Natural killer cell (primary cell): ENCODE measurements around the gene ARAP1. TPM values are rescaled to one million over a fixed set of nuclear protein-coding genes. Genes with fewer than 3 reads are reported as not detected.

ENCODE experiments used
- ATAC-seq, 3 donors: fragments of 150-1000 bp in 2 of 3; fragments of 200-7000 bp in 1 of 3; cut with Tn5 transposase; 1 replicate in 1 of 3; 2 replicates in 2 of 3; pipeline ENCODE4 v1.10.0; 2021; ENCODE audit warnings: mild to moderate bottlenecking in 2 of 3, moderate library complexity in 2 of 3
- DNase-seq, 2 donors: peaks; one replicate each; pipeline versions ENCODE4 v3.0.0 to v3.0.0-alpha.2; 2013 to 2021; ENCODE audit warnings: mixed read lengths in 1 of 2
- H3K27ac ChIP-seq: one replicate; pipeline ENCODE4 v1.5.1; 2013; ENCODE audit warnings: mild to moderate bottlenecking, low read length
- H3K27me3 ChIP-seq: one replicate; pipeline ENCODE4 v1.6.1; 2013; ENCODE audit warnings: low read length; ENCODE audit not compliant: control insufficient read depth, insufficient read depth
- H3K36me3 ChIP-seq: one replicate; pipeline ENCODE4 v1.6.1; 2013; ENCODE audit warnings: low read length; ENCODE audit not compliant: control insufficient read depth, insufficient read depth
- H3K4me1 ChIP-seq: one replicate; pipeline ENCODE4 v1.6.1; 2013; ENCODE audit warnings: low read length; ENCODE audit not compliant: control insufficient read depth, insufficient read depth
- H3K4me3 ChIP-seq: one replicate; pipeline ENCODE4 v1.5.1; 2013; ENCODE audit warnings: low read length
- H3K9me3 ChIP-seq: one replicate; pipeline ENCODE4 v1.6.1; 2013; ENCODE audit warnings: low read length; ENCODE audit not compliant: control insufficient read depth, insufficient read depth
- H3K27ac Mint-ChIP-seq, 2 donors: one replicate each; pipeline ENCODE4 v1.8.0; 2022; ENCODE audit warnings: mild to moderate bottlenecking in 2 of 2, mixed read lengths in 2 of 2, moderate library complexity in 1 of 2
- H3K27me3 Mint-ChIP-seq, 2 donors: one replicate each; pipeline ENCODE4 v1.8.0; 2022; ENCODE audit warnings: low read depth in 2 of 2, mixed read lengths in 2 of 2
- H3K36me3 Mint-ChIP-seq: one replicate; pipeline ENCODE4 v1.8.0; 2022; ENCODE audit warnings: mixed read lengths
- H3K4me1 Mint-ChIP-seq, 2 donors: one replicate each; pipeline ENCODE4 v1.8.0; 2022; ENCODE audit warnings: mixed read lengths in 2 of 2
- H3K4me3 Mint-ChIP-seq: one replicate; pipeline ENCODE4 v1.8.0; 2022; ENCODE audit warnings: mild to moderate bottlenecking, moderate library complexity, mixed read lengths
- H3K9me3 Mint-ChIP-seq, 2 donors: one replicate each; pipeline ENCODE4 v1.8.0; 2022; ENCODE audit warnings: mixed read lengths in 2 of 2
- WGBS: methylation state at CpG from one replicate; pipeline ENCODE4 v1.1.7; 2013; ENCODE audit warnings: missing lambda C conversion rate; ENCODE audit not compliant: insufficient coverage; 5-methylcytosine and 5-hydroxymethylcytosine counted together
- intact Hi-C: fragments of 100-400 bp; cut with micrococcal nuclease; formaldehyde crosslinking; loops from one replicate; pipeline ENCODE4 v1.14.2; 2022
- total RNA-seq, 4 donors: library from RNA; stranded (reverse); fragments of 120-200 nt in 1 of 4; gene quantifications; one replicate each; pipeline versions ENCODE4 v1.2.3 to v1.2.4, GENCODE V29; 2013 to 2022
- TF ChIP-seq, protein P1 (sequence below): fragments of 200-600 bp; IDR thresholded peaks from one replicate; pipeline ENCODE4 v1.8.0; 2022; ENCODE audit warnings: antibody characterized with exemption

The ARAP1 gene
- total RNA-seq, 3 donors from 2014 or later (not counting 1 experiment from before 2014, with no cell fraction given), result 293 to 327 (median 296) TPM

DNA sequence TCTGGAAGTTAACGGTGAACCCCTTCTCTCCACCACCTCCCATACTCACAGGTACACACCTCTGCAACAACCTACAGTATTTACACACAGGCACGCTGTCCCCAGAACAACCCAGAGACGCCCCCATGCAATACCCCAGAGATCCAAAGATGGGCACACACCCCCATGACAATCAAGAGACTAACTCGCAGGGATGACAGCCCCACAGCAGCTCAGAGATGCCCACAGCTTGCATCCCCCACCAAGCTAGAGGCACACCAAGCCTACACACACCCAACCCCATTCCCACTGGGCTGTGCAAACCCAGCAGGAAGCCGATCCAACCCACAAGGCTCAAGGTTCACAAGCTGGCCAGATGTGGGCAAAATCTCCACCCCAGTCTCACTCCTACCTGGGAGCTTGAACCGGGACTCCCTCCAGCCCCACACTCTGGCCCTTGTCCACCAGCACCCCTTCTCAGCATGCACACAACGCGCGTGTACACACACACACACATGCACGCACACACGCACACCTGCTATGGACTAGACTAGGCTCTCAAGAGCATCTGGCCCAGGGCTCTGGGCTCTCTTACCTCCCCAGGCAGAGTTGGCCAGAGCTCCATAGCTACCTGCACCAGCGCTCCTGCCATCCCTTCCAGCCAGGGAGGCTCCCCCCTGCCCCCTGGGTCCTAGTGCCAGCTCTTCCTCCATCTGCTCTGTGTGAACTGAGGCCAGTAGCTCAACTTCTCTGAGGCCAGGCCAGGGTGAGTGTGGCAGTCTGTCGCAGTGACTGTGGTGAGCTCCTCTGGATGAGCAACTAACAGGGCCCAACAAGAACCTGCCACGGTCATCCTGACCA lies 30.1 kb upstream of the ARAP1 start:
- Histone ChIP-seq H3K27ac (no peak overlapping the region), H3K9me3 (no peaks in the 10 kb centered on the region), H3K4me1 (peaks cover 45% of the 10 kb centered on the region), H3K36me3 (no peaks in the 10 kb centered on the region), H3K4me3 (peak overlapping the region; percentile 11), H3K27me3 (no peaks in the 10 kb centered on the region)
- no peaks in the 10 kb centered on the region for H3K9me3 Mint-ChIP-seq
- no peaks in the 10 kb centered on the region for H3K36me3 Mint-ChIP-seq
- H3K4me3 Mint-ChIP-seq, result peak overlapping the region; percentile 83
- H3K27ac Mint-ChIP-seq, result peak overlapping the region; percentile 73 to 83
- peaks cover 0 to 7% of the 10 kb centered on the region in 2 donors for H3K27me3 Mint-ChIP-seq
- H3K4me1 Mint-ChIP-seq, result peaks cover 20 to 21% of the 10 kb centered on the region in 2 donors
- ATAC-seq (peak in 2 of 3 donors; percentile 24), DNase-seq (no peak)
- intact Hi-C loops, result no loop called here
- WGBS, result 68% methylated on average over 14 of the region's 14 CpGs
- TF ChIP-seq, protein P1, sequence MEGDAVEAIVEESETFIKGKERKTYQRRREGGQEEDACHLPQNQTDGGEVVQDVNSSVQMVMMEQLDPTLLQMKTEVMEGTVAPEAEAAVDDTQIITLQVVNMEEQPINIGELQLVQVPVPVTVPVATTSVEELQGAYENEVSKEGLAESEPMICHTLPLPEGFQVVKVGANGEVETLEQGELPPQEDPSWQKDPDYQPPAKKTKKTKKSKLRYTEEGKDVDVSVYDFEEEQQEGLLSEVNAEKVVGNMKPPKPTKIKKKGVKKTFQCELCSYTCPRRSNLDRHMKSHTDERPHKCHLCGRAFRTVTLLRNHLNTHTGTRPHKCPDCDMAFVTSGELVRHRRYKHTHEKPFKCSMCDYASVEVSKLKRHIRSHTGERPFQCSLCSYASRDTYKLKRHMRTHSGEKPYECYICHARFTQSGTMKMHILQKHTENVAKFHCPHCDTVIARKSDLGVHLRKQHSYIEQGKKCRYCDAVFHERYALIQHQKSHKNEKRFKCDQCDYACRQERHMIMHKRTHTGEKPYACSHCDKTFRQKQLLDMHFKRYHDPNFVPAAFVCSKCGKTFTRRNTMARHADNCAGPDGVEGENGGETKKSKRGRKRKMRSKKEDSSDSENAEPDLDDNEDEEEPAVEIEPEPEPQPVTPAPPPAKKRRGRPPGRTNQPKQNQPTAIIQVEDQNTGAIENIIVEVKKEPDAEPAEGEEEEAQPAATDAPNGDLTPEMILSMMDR, result no peak

DNA sequence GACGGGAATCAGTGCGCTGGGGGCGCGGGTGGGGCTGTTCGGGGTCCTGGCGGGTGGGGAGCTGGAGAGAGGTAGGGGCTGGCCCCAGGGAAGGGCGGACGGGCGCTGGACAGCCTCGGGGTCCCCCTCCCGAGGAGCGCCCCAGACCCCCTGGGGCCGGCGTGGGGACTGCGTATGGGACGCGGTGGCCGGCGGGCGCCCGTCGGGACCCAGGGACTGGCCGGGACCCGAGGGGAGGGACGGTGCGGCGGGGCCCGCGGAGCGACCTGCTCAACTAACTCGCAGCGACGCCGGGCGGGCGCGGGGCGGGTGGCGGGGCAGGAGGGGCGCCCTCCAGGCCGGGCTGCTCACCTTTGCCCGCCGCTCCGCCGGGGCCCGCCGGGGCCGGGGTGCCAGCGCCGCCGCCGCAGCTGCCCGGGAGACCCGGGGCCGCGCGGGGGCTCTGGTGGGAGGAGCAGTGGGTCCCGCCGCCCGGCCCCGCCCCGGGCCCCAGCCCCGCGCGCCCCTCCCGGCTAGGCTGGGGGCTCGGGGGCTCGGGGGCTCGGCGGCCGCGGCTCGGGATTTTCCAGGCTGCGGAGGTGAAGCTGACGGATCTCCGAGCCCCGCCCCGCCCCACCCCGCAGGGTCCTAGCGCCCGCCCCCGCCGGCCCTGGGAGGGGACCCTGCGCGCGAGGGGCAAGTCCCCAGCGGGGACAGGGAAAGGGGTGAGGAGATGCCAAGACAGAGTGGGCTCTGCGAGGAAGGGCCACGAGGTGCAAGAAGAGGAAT lies 29.3 kb upstream of the ARAP1 start:
- peak overlapping the region; percentile 83 for H3K4me3 Mint-ChIP-seq
- WGBS, result 2% methylated on average over 89 of the region's 89 CpGs
- peaks cover 26 to 27% of the 10 kb centered on the region in 2 donors for H3K4me1 Mint-ChIP-seq
- Histone ChIP-seq H3K4me1 (peaks cover 45% of the 10 kb centered on the region), H3K27me3 (no peaks in the 10 kb centered on the region), H3K4me3 (peak overlapping the region; percentile 20), H3K36me3 (no peaks in the 10 kb centered on the region), H3K27ac (no peak overlapping the region), H3K9me3 (no peaks in the 10 kb centered on the region)
- no peaks in the 10 kb centered on the region for H3K36me3 Mint-ChIP-seq
- TF ChIP-seq, protein P1, result no peak
- ATAC-seq (peak; percentile 83 to 88 (median 84)), DNase-seq (peak; percentile 53 to 83)
- intact Hi-C loops, result no loop called here
- no peaks in the 10 kb centered on the region for H3K9me3 Mint-ChIP-seq
- H3K27ac Mint-ChIP-seq, result peak overlapping the region; percentile 73 to 83
- H3K27me3 Mint-ChIP-seq, result peaks cover 0 to 7% of the 10 kb centered on the region in 2 donors

DNA sequence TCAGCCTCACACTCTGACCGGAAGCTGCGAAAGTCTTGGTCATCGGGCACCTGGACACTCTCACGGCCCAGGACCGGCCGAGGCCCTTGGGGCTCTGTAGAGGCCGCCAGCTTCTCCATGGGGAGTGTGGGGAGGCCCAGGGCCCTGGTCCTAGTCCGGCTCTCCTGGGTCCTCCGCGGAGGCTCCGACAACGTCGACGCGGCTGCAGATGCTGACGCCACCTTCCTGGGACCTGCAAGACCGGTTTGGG lies 28.8 kb upstream of the ARAP1 start:
- ATAC-seq, result no peak
- 43% methylated on average over 17 of the region's 17 CpGs for WGBS
- Mint-ChIP-seq H3K27ac (peak overlapping the region in 1 of 2 donors; percentile 57), H3K27me3 (peaks cover 0 to 7% of the 10 kb centered on the region in 2 donors), H3K4me3 (peak overlapping the region; percentile 59), H3K9me3 (no peaks in the 10 kb centered on the region), H3K36me3 (no peaks in the 10 kb centered on the region), H3K4me1 (peaks cover 29 to 31% of the 10 kb centered on the region in 2 donors)
- H3K27me3 ChIP-seq, result no peaks in the 10 kb centered on the region
- H3K9me3 ChIP-seq, result no peaks in the 10 kb centered on the region
- no peaks in the 10 kb centered on the region for H3K36me3 ChIP-seq
- intact Hi-C loops, result no loop called here
- TF ChIP-seq, protein P1, result no peak
- peak overlapping the region; percentile 20 for H3K4me3 ChIP-seq
- H3K27ac ChIP-seq, result no peak overlapping the region
- peak in 1 of 2 donors; percentile 23 for DNase-seq
- H3K4me1 ChIP-seq, result peaks cover 49% of the 10 kb centered on the region
